HG02840 (cell line): ENCODE results near the gene OR2T34.
"Not testable (repeated sequence)": the region's sequence is repeated elsewhere in the genome, so short reads cannot be mapped to it uniquely, and the experiment has no call there.

Experiments
- ATAC-seq: cut with Tn5 transposase; IDR thresholded peaks from one replicate; pipeline ENCODE4 v1.9.1; 2021; ENCODE audit warnings: mild to moderate bottlenecking, moderate library complexity, moderate number of reproducible peaks; ENCODE audit not compliant: unreplicated experiment, low FRiP score

The OR2T34 gene, protein sequence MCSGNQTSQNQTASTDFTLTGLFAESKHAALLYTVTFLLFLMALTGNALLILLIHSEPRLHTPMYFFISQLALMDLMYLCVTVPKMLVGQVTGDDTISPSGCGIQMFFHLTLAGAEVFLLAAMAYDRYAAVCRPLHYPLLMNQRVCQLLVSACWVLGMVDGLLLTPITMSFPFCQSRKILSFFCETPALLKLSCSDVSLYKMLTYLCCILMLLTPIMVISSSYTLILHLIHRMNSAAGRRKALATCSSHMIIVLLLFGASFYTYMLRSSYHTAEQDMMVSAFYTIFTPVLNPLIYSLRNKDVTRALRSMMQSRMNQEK

DNA sequence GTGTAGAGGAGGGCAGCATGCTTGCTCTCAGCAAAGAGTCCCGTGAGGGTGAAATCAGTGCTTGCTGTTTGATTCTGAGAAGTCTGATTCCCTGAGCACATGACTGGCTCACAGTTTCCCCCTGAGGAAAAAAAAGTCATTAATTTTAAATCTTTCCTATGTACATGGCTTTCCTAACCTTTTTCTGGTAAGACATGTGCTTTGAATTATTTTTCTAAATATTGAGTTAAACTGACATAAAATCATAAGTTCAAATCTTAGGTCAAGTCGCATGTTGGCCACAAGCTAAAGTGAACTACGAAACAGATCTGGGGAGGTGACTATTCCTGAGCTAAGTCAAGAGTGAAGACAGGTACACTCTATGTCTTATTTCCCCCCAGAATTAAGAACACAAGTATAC lies at the start of gene OR2T34:
TSS of gene OR2T34 (minus strand) at position 101 of the 400 bp plus-strand sequence. CDS start at position 101, 0 bp downstream.
- not testable (repeated sequence) for ATAC-seq

GRCh38 chr1:248622570-248623001 lies 48.0 kb upstream of the OR2T34 start:
- peak; percentile 87 for ATAC-seq

DNA sequence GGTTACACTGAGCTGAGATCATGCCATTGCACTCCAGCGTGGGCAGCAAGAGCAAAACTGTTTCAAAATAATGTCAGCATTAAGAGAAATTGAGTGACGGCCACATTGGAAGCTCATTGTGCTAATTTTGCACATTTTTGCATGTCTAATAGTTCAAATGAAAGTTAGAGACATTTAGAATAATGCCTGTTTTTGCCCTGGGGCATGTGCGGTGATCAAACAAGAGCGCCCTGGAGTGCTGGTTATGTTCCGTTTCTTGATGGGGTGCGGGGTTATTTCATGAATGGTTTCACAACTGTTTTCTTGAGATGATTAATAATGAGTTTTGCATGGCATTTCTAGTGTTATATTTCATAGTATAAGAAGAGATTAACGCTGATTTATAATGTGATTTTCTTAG lies 47.2 kb upstream of the OR2T34 start:
- ATAC-seq = no peak

GRCh38 chr1:248618878-248619277 lies 44.3 kb upstream of the OR2T34 start:
- no peak for ATAC-seq

DNA sequence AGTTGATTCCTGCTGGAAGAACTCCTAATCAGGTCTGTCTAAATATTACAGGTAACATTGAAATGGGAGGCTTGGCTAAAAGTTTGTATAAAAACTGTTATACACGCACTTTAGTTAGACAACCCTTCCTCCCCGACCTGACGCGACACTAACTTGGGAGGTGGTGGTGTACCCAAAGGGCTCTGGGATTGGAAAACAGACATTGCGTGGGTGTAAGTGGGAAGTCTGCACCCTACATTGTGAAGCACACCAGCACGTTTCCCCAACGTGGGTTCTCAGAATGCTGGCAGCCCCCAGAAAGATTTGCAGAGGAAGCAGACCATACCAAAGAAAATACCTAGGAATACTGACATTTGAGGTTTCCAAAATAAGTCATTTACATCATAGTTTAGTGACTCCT lies 43.6 kb upstream of the OR2T34 start:
- no peak for ATAC-seq

GRCh38 chr1:248613742-248614141 lies 39.2 kb upstream of the OR2T34 start:
- ATAC-seq = peak; percentile 50

- no peak for ATAC-seq
Observed at GRCh38 chr1:248611883-248612414, 37.4 kb upstream of the OR2T34 start.

DNA sequence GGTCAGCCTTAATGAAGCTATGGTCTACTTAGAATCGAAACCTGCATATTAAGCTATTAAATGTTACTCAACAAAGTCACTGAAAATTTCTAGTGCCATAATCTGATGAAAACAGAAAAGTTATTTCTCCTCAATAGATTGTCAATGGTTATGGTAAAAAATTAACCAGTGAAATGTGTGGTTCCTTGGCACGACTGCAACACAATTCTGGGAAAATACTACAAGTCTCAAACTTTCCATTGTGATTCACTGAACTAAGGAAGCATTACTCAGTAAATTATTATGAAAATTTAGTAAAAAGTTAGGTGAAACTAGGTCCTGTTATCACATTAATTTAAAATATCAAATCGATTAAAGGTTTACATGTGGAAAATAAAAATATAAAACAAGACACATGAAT lies 35.7 kb upstream of the OR2T34 start:
- no peak for ATAC-seq

DNA sequence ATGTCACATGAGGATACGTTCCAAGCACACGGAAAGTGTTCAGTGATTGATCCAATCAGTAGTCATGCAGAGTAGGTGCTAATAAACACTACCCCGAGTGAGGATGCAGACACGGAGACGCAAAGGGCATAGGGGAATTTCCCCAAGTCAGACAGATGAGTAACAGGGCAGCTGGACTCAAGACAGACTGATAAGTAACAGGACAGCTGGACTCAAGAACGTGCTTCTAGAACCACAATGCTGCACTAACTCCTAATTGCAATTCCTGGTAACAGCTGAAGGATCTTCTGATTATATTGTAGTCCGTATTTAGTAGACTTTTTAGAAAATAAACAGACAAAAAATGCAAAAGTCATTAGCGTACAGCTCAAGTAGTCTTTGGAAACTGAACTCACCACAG lies 24.8 kb upstream of the OR2T34 start:
- ATAC-seq = no peak

- no peak for ATAC-seq
Observed at GRCh38 chr1:248597589-248597988, 23.0 kb upstream of the OR2T34 start, which contains the start of gene OR2T10. TSS of gene OR2T10 (minus strand) at chr1:248597700. CDS start at chr1:248593768, 3,932 bp downstream.

DNA sequence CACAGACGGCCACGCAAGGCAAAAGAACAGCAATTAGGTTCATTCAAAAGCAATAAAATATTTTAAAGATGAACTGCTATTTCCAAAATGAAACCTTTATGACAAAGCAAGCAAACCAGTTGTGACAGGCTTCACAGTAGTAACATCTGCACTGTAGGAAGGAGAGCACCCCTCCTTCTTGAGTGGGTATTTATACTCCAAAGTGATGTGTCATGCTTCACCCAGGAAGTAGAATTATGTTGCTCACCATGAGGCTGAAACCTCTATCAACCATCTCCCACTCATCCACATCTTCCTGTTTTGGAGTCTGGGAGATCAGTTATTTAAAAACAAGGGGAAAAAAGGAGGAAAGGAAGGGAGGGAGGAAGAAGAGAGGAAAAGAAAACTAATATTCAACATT lies 22.1 kb upstream of the OR2T34 start:
- ATAC-seq = no peak

- ATAC-seq = no peak
Observed at GRCh38 chr1:248593226-248593625, 18.7 kb upstream of the OR2T34 start.

GRCh38 chr1:248592655-248593054 lies 18.1 kb upstream of the OR2T34 start:
- no peak for ATAC-seq

GRCh38 chr1:248590055-248590454 lies 15.5 kb upstream of the OR2T34 start:
- no peak for ATAC-seq

DNA sequence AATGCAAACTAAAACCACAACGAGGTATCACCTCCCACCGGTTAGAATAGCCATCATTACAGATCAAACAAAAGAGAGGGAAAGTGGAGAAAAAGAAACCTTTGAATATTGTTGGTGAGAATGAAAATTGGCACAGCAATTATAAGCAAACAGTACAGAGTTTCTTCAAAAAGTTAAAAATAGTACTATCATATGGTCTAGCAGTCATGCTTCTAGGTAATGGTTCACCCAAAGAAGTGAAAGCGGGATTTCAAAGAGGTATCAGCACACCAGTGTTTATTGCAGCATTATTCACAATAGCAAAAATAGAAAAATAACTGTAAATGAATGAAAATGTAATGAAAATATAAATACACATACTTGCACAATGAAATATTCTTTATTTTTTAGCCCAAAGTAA lies 14.8 kb upstream of the OR2T34 start:
- no peak for ATAC-seq

GRCh38 chr1:248585266-248585665 lies 10.7 kb upstream of the OR2T34 start:
- ATAC-seq = no peak

- no peak for ATAC-seq
Observed at GRCh38 chr1:248576260-248576980, 1.9 kb upstream of the OR2T34 start.

DNA sequence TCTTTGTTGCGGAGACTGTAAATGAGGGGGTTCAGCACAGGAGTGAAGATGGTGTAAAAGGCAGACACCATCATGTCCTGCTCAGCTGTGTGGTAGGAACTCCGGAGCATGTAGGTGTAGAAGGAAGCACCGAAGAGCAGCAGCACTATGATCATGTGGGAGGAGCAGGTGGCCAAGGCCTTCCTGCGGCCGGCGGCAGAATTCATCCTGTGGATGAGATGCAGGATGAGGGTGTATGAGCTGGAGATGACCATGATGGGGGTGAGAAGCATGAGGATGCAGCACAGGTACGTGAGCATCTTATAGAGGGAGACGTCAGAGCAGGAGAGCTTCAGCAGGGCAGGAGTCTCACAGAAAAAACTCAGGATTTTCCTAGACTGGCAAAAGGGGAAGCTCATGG lies 701 bp downstream of the OR2T34 start:
- not testable (repeated sequence) for ATAC-seq

DNA sequence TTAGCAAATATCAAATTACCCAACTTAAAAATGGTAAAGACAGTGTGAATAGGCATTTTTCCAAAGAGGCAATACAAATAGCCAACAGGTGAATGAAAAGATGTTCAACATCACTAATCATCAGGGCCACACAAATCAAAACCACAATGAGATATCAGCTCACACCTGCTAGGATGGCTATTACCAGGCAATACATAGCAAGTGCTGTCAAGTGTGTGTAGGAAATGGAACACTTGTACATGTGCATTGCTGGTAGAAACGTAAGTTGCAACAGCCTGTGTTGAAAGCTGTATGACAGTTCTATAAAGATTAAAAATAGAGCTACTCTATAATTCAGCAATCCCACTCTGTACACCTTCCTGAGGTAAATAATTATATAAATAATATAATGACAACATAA lies 2.5 kb downstream of the OR2T34 start:
- ATAC-seq = peak; percentile 97

- ATAC-seq = not testable (repeated sequence)
Observed at GRCh38 chr1:248570811-248571210, 3.7 kb downstream of the OR2T34 start.

GRCh38 chr1:248569049-248569448 lies 5.5 kb downstream of the OR2T34 start:
- not testable (repeated sequence) for ATAC-seq
